Occipital lobe (tissue), 2 donors: Measurements from ENCODE around the gene TEX13B. TPM values are rescaled to one million over a fixed set of nuclear protein-coding genes. Genes with fewer than 3 reads are reported as not detected.

ENCODE experiments used
- DNase-seq: peaks from one replicate; lab custom pipeline; 2025; lab: John Stamatoyannopoulos, UW
- total RNA-seq: library from RNA; depleted of rRNA; stranded (reverse); fragments of >200 nt; gene quantifications from one replicate; pipeline ENCODE4 v1.2.3, GENCODE V29; 2014

The TEX13B gene
- total RNA-seq, 1 donor from 2014 or later = not detected

DNA sequence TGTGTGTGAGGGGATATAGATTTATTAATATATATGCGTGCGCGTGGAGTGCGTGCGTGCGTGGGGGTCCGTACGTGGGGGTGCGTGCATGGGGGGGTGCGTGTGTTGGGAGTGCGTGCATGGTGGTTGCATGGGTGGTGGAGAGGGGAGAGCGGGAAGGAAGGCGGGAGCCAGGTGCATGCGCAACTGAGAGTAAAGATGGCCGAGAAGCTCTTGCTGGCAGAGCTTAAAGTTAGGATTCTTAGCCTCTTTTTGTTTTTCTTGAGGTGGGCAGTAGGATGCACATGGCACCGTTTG is 45.8 kb downstream of the TEX13B start:
- no peak for DNase-seq

- peak; percentile 1 for DNase-seq
These were observed 46.3 kb downstream of the TEX13B start for GRCh38 chrX:107935664-107936433.

DNA sequence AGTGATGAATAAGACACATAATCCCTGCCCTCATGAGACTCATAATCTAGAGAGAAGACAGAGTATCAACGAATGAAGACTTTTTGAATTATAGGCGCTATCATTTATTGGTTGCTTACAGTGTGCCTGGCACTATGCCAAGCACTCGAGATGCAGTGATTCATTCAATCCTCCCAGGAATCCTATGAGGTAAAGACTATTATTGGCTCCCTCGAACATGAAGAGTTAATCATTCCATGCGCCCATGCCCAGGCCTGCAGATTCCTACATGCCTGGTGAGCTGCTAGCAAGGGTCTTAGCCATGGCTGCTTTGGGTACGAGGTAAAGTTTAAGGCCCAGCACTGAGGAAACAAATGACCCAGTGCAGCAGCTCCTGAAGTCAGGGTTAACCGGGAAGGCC is 47.0 kb downstream of the TEX13B start:
- DNase-seq = no peak

DNA sequence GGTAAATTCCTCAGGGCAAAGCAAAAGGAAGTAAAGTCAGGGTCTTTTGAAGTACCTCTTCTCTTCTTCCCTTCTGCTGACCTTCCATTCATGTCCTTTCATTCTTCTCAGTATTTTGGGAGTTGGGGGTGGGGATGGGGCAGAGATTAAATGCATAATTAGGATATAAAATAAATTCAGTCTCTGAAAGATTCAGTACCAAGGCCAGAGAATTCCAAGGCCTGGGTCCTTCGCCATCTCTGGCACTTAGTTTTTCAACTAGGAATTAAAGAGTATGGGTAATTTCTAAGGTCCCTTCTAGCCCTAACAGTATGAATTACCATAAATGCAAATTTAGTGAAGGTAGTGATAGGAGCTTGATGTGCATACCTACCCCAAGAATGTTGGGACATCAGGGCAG is 47.9 kb downstream of the TEX13B start:
- no peak for DNase-seq

Other genes with a start within 250 kb of the TEX13B start
- gene TSC22D3, start 206.6 kb downstream of the TEX13B start, total RNA-seq = 39.6 TPM
- gene NCBP2L, start 204.6 kb downstream of the TEX13B start, total RNA-seq = not detected
- gene MID2, start 156.5 kb downstream of the TEX13B start, total RNA-seq = 10.0 TPM
- gene VSIG1, start 62.7 kb upstream of the TEX13B start, total RNA-seq = not detected
- gene PSMD10, start 109.2 kb upstream of the TEX13B start, total RNA-seq = 78.8 TPM
- gene ATG4A, start 109.4 kb upstream of the TEX13B start, total RNA-seq = 8.4 TPM